HCT116 (cell line): ENCODE results near the gene CIAO1. TPM values are rescaled to one million over a fixed set of nuclear protein-coding genes. Genes with fewer than 3 reads are reported as not detected.

ENCODE experiments used
- ATAC-seq: fragments of 200-7000 bp; cut with Tn5 transposase; 2 replicates; pipeline ENCODE4 v1.9.1; 2020; ENCODE audit warnings: mild to moderate bottlenecking, moderate library complexity
- BruUV-seq: library from RNA; stranded (reverse); fragments of 400-500 nt; replicated peaks from 2 replicates; lab custom pipeline; 2021; lab: Mats Ljungman, UMichigan
- CTCF ChIA-PET: fragments of 300-600 bp; sonication (Branson Sonifier 250); formaldehyde crosslinking; loops from one replicate; lab custom pipeline; 2021; ENCODE audit warnings: antibody characterized with exemption; lab: Charles Lee
- POLR2A ChIA-PET: fragments of 300-600, 350-600 bp; sonication (Branson Sonifier 250); formaldehyde crosslinking; loops from one replicate; lab custom pipeline; 2021; ENCODE audit warnings: antibody characterized with exemption; lab: Charles Lee
- RAD21 ChIA-PET, 2 experiments: fragments of 300-600 bp; sonication (Branson Sonifier 250); formaldehyde crosslinking; loops; one replicate each; lab custom pipeline; 2023; ENCODE audit warnings: low total read pairs in 2 of 2; ENCODE audit not compliant: uncharacterized antibody in 2 of 2, unreplicated experiment in 2 of 2, low non-redundant PET in 1 of 2; lab: Charles Lee
- DNase-seq: peaks from one replicate; pipeline ENCODE4 v3.0.0-alpha.2; 2010; ENCODE audit warnings: low read depth, low spot score
- H2AFZ ChIP-seq: fragments of 200-600 bp; shearing (Covaris generic), sonication (generic); 2 replicates; pipeline ENCODE4 v1.6.1; 2017; ENCODE audit warnings: low read depth, mixed run types, mixed read lengths, antibody characterized with exemption, low read length; ENCODE audit not compliant: poor library complexity, severe bottlenecking
- H3K27ac ChIP-seq: 2 replicates; pipeline ENCODE4 v1.5.1; 2012; ENCODE audit warnings: low read depth, low read length
- H3K27me3 ChIP-seq: fragments of 200-600 bp; sonication (generic); 2 replicates; pipeline ENCODE4 v1.6.1; 2016; ENCODE audit warnings: mixed run types, low read length, mixed read lengths; ENCODE audit not compliant: insufficient read depth
- H3K36me3 ChIP-seq, 2 experiments: fragments of 200-500 bp in 1 of 2; fragments of 200-600 bp in 1 of 2; sonication (Bioruptor generic) in 1 of 2; sonication (generic) in 1 of 2; 2 replicates each; pipeline versions ENCODE4 v1.5.1 to v1.6.1; 2014 to 2016; ENCODE audit warnings: low read length in 2 of 2, inconsistent platforms in 1 of 2, mixed read lengths in 1 of 2, mixed run types in 1 of 2; ENCODE audit not compliant: insufficient read depth in 2 of 2, control insufficient read depth in 1 of 2
- H3K4me1 ChIP-seq, 2 experiments: fragments of 200-600 bp in 1 of 2; sonication (generic) in 1 of 2; 2 replicates each; pipeline versions ENCODE4 v1.5.1 to v1.6.1; 2012 to 2017; ENCODE audit warnings: low read length in 2 of 2, inconsistent platforms in 1 of 2, mild to moderate bottlenecking in 1 of 2, mixed read lengths in 1 of 2, mixed run types in 1 of 2, moderate library complexity in 1 of 2; ENCODE audit not compliant: insufficient read depth in 2 of 2, control insufficient read depth in 1 of 2
- H3K4me2 ChIP-seq: fragments of 200-600 bp; sonication (generic); 2 replicates; pipeline ENCODE4 v1.6.1; 2017; ENCODE audit warnings: mixed run types, low read length, mixed read lengths
- H3K4me3 ChIP-seq, 2 experiments: fragments of 200-600 bp in 1 of 2; sonication (generic) in 1 of 2; replicated peaks in 1 of 2; 2 replicates each; pipeline ENCODE4 v1.5.1; 2011 to 2016; ENCODE audit warnings: low read length in 2 of 2, control low read depth in 1 of 2, low read depth in 1 of 2, mild to moderate bottlenecking in 1 of 2, mixed read lengths in 1 of 2, mixed run types in 1 of 2
- H3K79me2 ChIP-seq: fragments of 200-600 bp; sonication (generic); 2 replicates; pipeline ENCODE4 v1.6.1; 2017; ENCODE audit warnings: mild to moderate bottlenecking, mixed run types, low read length, moderate library complexity, mixed read lengths; ENCODE audit not compliant: insufficient read depth
- H3K9ac ChIP-seq: fragments of 200-600 bp; sonication (generic); 2 replicates; pipeline ENCODE4 v1.6.1; 2016; ENCODE audit warnings: low read length, mixed read lengths
- H3K9me2 ChIP-seq: fragments of 200-600 bp; sonication (generic), shearing (Covaris generic); 2 replicates; pipeline ENCODE4 v1.6.1; 2017; ENCODE audit warnings: mixed run types, mild to moderate bottlenecking, moderate library complexity; ENCODE audit not compliant: insufficient read depth
- H3K9me3 ChIP-seq, 2 experiments: fragments of 200-500 bp in 1 of 2; fragments of 200-600 bp in 1 of 2; sonication (Bioruptor generic) in 1 of 2; sonication (generic) in 1 of 2; 2 replicates each; pipeline ENCODE4 v1.6.1; 2014 to 2017; ENCODE audit warnings: low read length in 2 of 2, mixed read lengths in 2 of 2, inconsistent platforms in 1 of 2, low read depth in 1 of 2, mild to moderate bottlenecking in 1 of 2, mixed run types in 1 of 2, moderate library complexity in 1 of 2; ENCODE audit not compliant: control insufficient read depth in 1 of 2, insufficient read depth in 1 of 2
- H4K20me1 ChIP-seq: fragments of 200-600 bp; sonication (generic), shearing (Covaris generic); 2 replicates; pipeline ENCODE4 v1.6.1; 2017; ENCODE audit warnings: mixed run types, mild to moderate bottlenecking, moderate library complexity; ENCODE audit not compliant: insufficient read depth
- CEBPB ChIP-seq: IDR thresholded peaks from 2 replicates; pipeline ENCODE4 v1.6.1; 2012; ENCODE audit warnings: low read depth
- REST ChIP-seq: IDR thresholded peaks from 2 replicates; pipeline ENCODE4 v1.6.1; 2012; ENCODE audit warnings: low read depth
- TCF7L2 ChIP-seq: IDR thresholded peaks from 2 replicates; pipeline ENCODE4 v1.7.0; 2011; ENCODE audit warnings: borderline replicate concordance, inconsistent platforms; ENCODE audit not compliant: insufficient read depth, insufficient read length; ENCODE audit errors: extremely low read depth
- YY1 ChIP-seq: IDR thresholded peaks from 2 replicates; pipeline ENCODE4 v1.6.1; 2011; ENCODE audit warnings: low read length, low read depth, moderate library complexity, mild to moderate bottlenecking; ENCODE audit not compliant: insufficient replicate concordance; ENCODE audit errors: extremely low read depth
- intact Hi-C: fragments of 100-400 bp; cut with micrococcal nuclease; formaldehyde crosslinking; loops from 2 replicates; pipeline ENCODE4 v1.10.0; 2022
- total RNA-seq: library from RNA; stranded (reverse); gene quantifications from one replicate; pipeline ENCODE4 v1.2.1, GENCODE V29; 2021; ENCODE audit not compliant: unreplicated experiment
- TF ChIP-seq, protein P1 (sequence below): IDR thresholded peaks from 2 replicates; pipeline ENCODE4 v1.6.1; 2012

CIAO1 gene
- total RNA-seq, 1 experiment from 2014 or later = 76.8 TPM

GRCh38 chr2:96248624-96249023 is 17.4 kb upstream of the CIAO1 start:
- Histone ChIP-seq H3K9me2 (no peaks in the 10 kb centered on the region), H3K9ac (no peak overlapping the region), H4K20me1 (no peaks in the 10 kb centered on the region), H3K36me3 (peaks cover 8 to 12% of the 10 kb centered on the region in 2 experiments; a peak in 3 of 4 replicates), H3K4me3 (no peak overlapping the region), H3K4me1 (peaks cover 3 to 15% of the 10 kb centered on the region in 2 experiments; a peak in 3 of 4 replicates), H3K4me2 (no peak overlapping the region), H2AFZ (no peak overlapping the region), H3K9me3 (no peaks in the 10 kb centered on the region), H3K27ac (no peak overlapping the region), H3K79me2 (no peaks in the 10 kb centered on the region), H3K27me3 (no peaks in the 10 kb centered on the region)
- no peak for ATAC-seq
- TF ChIP-seq YY1 (no peak), TCF7L2 (no peak)
- BruUV-seq = TSS peak; percentile 33
- intact Hi-C loops = no loop called here
- no peak for DNase-seq
- CTCF ChIA-PET = no interaction called here
- POLR2A ChIA-PET = no interaction called here
- RAD21 ChIA-PET = no interaction called here

DNA sequence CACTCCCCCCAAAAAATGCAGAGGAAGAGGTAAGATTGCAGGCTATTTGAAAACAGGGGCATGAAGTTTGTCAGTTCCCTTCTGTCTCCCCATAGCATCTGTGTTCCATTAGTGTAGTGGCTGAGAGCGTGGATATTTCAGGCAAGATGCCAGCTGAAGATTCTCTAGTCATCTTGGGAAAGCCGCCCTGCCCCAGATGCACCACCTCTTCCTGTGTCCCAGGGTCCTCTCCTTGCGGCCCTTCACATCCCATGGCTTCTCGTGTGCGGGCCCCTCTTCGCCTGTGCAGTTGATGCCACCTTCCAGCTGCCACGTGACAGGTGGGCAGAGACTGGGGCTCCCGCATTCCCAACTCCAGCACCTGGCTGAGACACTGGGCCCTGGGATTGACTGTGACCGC is 16.4 kb upstream of the CIAO1 start:
- Histone ChIP-seq H3K4me1 (peaks cover 3 to 15% of the 10 kb centered on the region in 2 experiments; a peak in 3 of 4 replicates), H2AFZ (no peak overlapping the region), H3K4me3 (no peak overlapping the region), H3K9me3 (no peaks in the 10 kb centered on the region), H3K9ac (no peak overlapping the region), H3K4me2 (no peak overlapping the region), H3K27ac (no peak overlapping the region), H3K79me2 (no peaks in the 10 kb centered on the region)
- ChIA-PET RAD21 (no interaction called here), CTCF (no interaction called here)
- no peak for DNase-seq
- TF ChIP-seq, protein P1, sequence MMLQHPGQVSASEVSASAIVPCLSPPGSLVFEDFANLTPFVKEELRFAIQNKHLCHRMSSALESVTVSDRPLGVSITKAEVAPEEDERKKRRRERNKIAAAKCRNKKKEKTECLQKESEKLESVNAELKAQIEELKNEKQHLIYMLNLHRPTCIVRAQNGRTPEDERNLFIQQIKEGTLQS = no peak
- no peak for TF ChIP-seq REST
- TF ChIP-seq CEBPB = no peak
- TF ChIP-seq, all 23 proteins: peak for 0
- H3K36me3 ChIP-seq = peaks cover 8 to 14% of the 10 kb centered on the region in 2 experiments; a peak in 3 of 4 replicates
- POLR2A ChIA-PET = no interaction called here
- H3K27me3 ChIP-seq = no peaks in the 10 kb centered on the region
- intact Hi-C loops = no loop called here
- no peaks in the 10 kb centered on the region for H4K20me1 ChIP-seq
- ATAC-seq = no peak
- BruUV-seq = no TSS peak
- no peaks in the 10 kb centered on the region for H3K9me2 ChIP-seq
